Endothelial cell of umbilical vein (primary cell): ENCODE results near the gene CLCNKA. TPM values are rescaled to one million over a fixed set of nuclear protein-coding genes. Genes with fewer than 3 reads are reported as not detected.

Experiments
- BruUV-seq: library from RNA; stranded (reverse); fragments of 400-500 nt; replicated peaks from 2 replicates; lab custom pipeline; 2021; lab: Mats Ljungman, UMichigan
- CTCF ChIA-PET: fragments of 300-600, 350-600 bp; sonication (Branson Sonifier 250); formaldehyde crosslinking; loops from one replicate; lab custom pipeline; 2021; ENCODE audit warnings: antibody characterized with exemption, inconsistent platforms; lab: Charles Lee
- POLR2A ChIA-PET: fragments of 300-600, 350-600 bp; sonication (Branson Sonifier 250); formaldehyde crosslinking; loops from one replicate; lab custom pipeline; 2021; ENCODE audit warnings: antibody characterized with exemption, inconsistent platforms; lab: Charles Lee
- DNase-seq: peaks from one replicate; pipeline ENCODE4 v3.0.0-alpha.2; 2011; ENCODE audit warnings: low read depth, low spot score
- FAIRE-seq: peaks from 2 replicates; lab custom pipeline; 2011; peaks lifted over from hg19 to GRCh38; lab: Jason Lieb, UNC
- H2AFZ ChIP-seq: 2 replicates; pipeline ENCODE4 v1.6.0; 2012; ENCODE audit warnings: low read depth, low read length, control low read depth, inconsistent platforms
- H3K27ac ChIP-seq: 2 replicates; pipeline ENCODE4 v1.5.1; 2011; ENCODE audit warnings: low read depth, mild to moderate bottlenecking, control low read depth, low read length, moderate library complexity; ENCODE audit not compliant: insufficient read depth
- H3K27me3 ChIP-seq, 2 experiments: 2 replicates each; pipeline versions ENCODE4 v1.6.0 to v1.6.1; 2011; ENCODE audit warnings: low read length in 2 of 2, mixed read lengths in 1 of 2; ENCODE audit not compliant: control insufficient read depth in 2 of 2, insufficient read depth in 2 of 2
- H3K36me3 ChIP-seq, 2 experiments: 2 replicates in 1 of 2; 3 replicates in 1 of 2; pipeline ENCODE4 v1.5.1; 2011; ENCODE audit warnings: low read length in 2 of 2, mild to moderate bottlenecking in 1 of 2, moderate library complexity in 1 of 2; ENCODE audit not compliant: control insufficient read depth in 2 of 2, insufficient read depth in 2 of 2; ENCODE audit errors: extremely low read depth in 1 of 2
- H3K4me1 ChIP-seq: 3 replicates; pipeline ENCODE4 v1.5.1; 2011; ENCODE audit warnings: mild to moderate bottlenecking, low read length; ENCODE audit not compliant: control insufficient read depth, insufficient read depth; ENCODE audit errors: extremely low read depth
- H3K4me2 ChIP-seq: 2 replicates; pipeline ENCODE4 v1.6.1; 2011; ENCODE audit warnings: low read length, control low read depth, mixed read lengths; ENCODE audit not compliant: insufficient read depth
- H3K4me3 ChIP-seq, 3 experiments: fragments of 200-600 bp in 1 of 3; sonication (generic), shearing (Covaris generic) in 1 of 3; replicated peaks in 1 of 3; 2 replicates each; pipeline ENCODE4 v1.5.1; 2011 to 2016; ENCODE audit warnings: control low read depth in 3 of 3, low read length in 3 of 3, mild to moderate bottlenecking in 2 of 3, inconsistent platforms in 1 of 3, low read depth in 1 of 3, moderate library complexity in 1 of 3; ENCODE audit not compliant: insufficient read depth in 1 of 3
- H3K79me2 ChIP-seq: 2 replicates; pipeline ENCODE4 v1.6.0; 2012; ENCODE audit warnings: low read length, inconsistent platforms; ENCODE audit not compliant: control insufficient read depth, insufficient read depth
- H3K9ac ChIP-seq: replicated peaks from 2 replicates; pipeline ENCODE3; 2011; ENCODE audit warnings: low read length, control low read depth; ENCODE audit not compliant: insufficient read depth; ENCODE audit errors: extremely low read depth
- H3K9me1 ChIP-seq: replicated peaks from 3 replicates; pipeline ENCODE4 v1.6.0; 2011; ENCODE audit warnings: mild to moderate bottlenecking, low read length; ENCODE audit not compliant: control insufficient read depth, insufficient read depth; ENCODE audit errors: extremely low read depth
- H3K9me3 ChIP-seq: replicated peaks from 2 replicates; pipeline ENCODE4 v1.5.1; 2012; ENCODE audit warnings: low read length, inconsistent platforms; ENCODE audit not compliant: control insufficient read depth, insufficient read depth
- H4K20me1 ChIP-seq: replicated peaks from 2 replicates; pipeline ENCODE3; 2011; ENCODE audit warnings: mild to moderate bottlenecking, low read length; ENCODE audit not compliant: control insufficient read depth, insufficient read depth; ENCODE audit errors: extremely low read depth
- EZH2 ChIP-seq: IDR thresholded peaks from 2 replicates; pipeline ENCODE4 v1.6.1; 2012; ENCODE audit warnings: borderline replicate concordance, low read depth, mild to moderate bottlenecking, moderate library complexity, low read length, inconsistent platforms; ENCODE audit not compliant: severe bottlenecking
- FOS ChIP-seq: IDR thresholded peaks from 2 replicates; pipeline ENCODE4 v1.6.1; 2011; ENCODE audit warnings: mild to moderate bottlenecking, low read length, moderate library complexity, borderline replicate concordance; ENCODE audit not compliant: insufficient read depth
- GATA2 ChIP-seq: IDR thresholded peaks from 2 replicates; pipeline ENCODE4 v1.7.0; 2011; ENCODE audit warnings: low read depth, mild to moderate bottlenecking, moderate library complexity, mixed read lengths, low read length; ENCODE audit not compliant: insufficient read length, insufficient read depth
- JUN ChIP-seq: IDR thresholded peaks from 2 replicates; pipeline ENCODE4 v1.6.1; 2011; ENCODE audit warnings: borderline replicate concordance, low read depth; ENCODE audit not compliant: insufficient read length, insufficient read depth
- MYC ChIP-seq: IDR thresholded peaks from one replicate; pipeline ENCODE4 v1.6.1; 2011; ENCODE audit warnings: mild to moderate bottlenecking, low read depth, low read length
- POLR2A ChIP-seq: IDR thresholded peaks from 2 replicates; pipeline ENCODE4 v1.6.1; 2012; ENCODE audit warnings: low read depth, mild to moderate bottlenecking, control low read depth, low read length
- POLR2AphosphoS5 ChIP-seq: IDR thresholded peaks from 2 replicates; pipeline ENCODE4 v1.6.1; 2012; ENCODE audit warnings: low read depth, mild to moderate bottlenecking, control low read depth, low read length, moderate library complexity; ENCODE audit not compliant: insufficient read depth
- dilution Hi-C: fragments of 300-500 bp; cut with MboI; formaldehyde crosslinking; loops from one replicate; pipeline ENCODE4 v1.15.0; 2019; ENCODE audit warnings: low sequenced_read_pairs; ENCODE audit not compliant: extremely low pct_ligation_motif_present
- intact Hi-C: fragments of 100-400 bp; cut with micrococcal nuclease; formaldehyde crosslinking; loops from one replicate; pipeline ENCODE4 v1.10.0; 2022
- polyA plus RNA-seq, 4 experiments: library from polyadenylated mRNA; depleted of rRNA in 3 of 4; stranded (reverse) in 3 of 4; unstranded in 1 of 4; fragments of >200 nt; gene quantifications; 2 replicates each; pipeline versions ENCODE4 v1.2.1 to v1.2.3, GENCODE V29; 2011 to 2012; ENCODE audit warnings: missing spikeins in 1 of 4
- total RNA-seq: library from RNA; stranded (reverse); gene quantifications from 2 replicates; pipeline ENCODE4 v1.2.3, GENCODE V29; 2021
- TF ChIP-seq, protein P1 (sequence below): IDR thresholded peaks from 2 replicates; pipeline ENCODE4 v1.6.1; 2011; ENCODE audit not compliant: insufficient read depth, insufficient read length
- TF ChIP-seq, protein P2 (sequence below), 2 donors: IDR thresholded peaks; 1 replicate in 1 of 2; 2 replicates in 1 of 2; pipeline ENCODE4 v1.5.1; 2011; ENCODE audit warnings: low read length in 2 of 2, mild to moderate bottlenecking in 2 of 2, moderate library complexity in 2 of 2, control low read depth in 1 of 2, inconsistent platforms in 1 of 2, low read depth in 1 of 2; ENCODE audit not compliant: insufficient read depth in 1 of 2; ENCODE audit errors: extremely low read depth in 1 of 2

Gene CLCNKA
- total and polyA plus RNA-seq, 2 donors (not counting 3 experiments of a cell fraction or from before 2014, with no cell fraction given) = not detected

DNA sequence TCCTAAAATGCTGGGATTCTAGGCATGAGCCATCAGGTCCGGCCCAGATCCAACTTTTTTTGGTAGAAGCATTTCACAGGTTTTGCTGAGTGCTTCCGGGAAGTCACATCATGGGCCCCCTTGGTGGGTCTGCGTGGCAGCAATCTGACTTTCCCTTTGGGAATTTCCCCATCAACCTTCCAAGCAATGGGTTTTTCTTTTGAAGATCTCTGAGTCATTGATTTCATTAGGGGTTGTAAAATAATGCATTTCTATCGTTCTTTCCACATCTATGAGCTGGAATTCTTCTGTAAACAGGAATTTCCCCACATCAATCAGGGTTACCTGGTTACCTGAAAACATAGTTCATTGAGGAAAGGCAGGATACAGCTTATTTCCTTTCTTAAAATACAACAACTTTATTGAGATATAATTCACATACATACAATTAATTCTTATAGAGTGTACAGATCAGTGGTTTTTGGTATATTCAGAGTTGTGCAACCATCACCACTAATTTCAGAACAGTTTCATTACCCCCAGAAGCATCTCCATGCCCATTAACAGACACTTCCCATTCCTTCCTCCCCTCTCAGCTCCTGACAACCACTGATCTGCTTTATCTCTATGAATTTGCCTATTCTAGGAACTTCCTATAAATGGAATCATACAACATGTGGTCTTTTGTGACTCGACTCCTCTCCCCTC, 36.1 kb upstream of the CLCNKA start:
- DNase-seq = no peak

More for the DNA sequence above, 36.1 kb upstream of the CLCNKA start:
- H3K4me1 ChIP-seq = no peaks in the 10 kb centered on the region
- H3K9me3 ChIP-seq = no peaks in the 10 kb centered on the region
- ChIA-PET CTCF (interaction anchor here (1.1 to 2.0 kb wide), 5 partner anchors 9 to 194 kb away, joined by 3 to 10 read pairs (median 5); no protein-coding TSS in a partner anchor), POLR2A (interaction anchor here (0.6 kb wide), 1 partner anchor 45 kb away, joined by 3 read pairs; no protein-coding TSS in a partner anchor)
- no peak overlapping the region for H3K4me3 ChIP-seq
- no peaks in the 10 kb centered on the region for H4K20me1 ChIP-seq
- no peaks in the 10 kb centered on the region for H3K36me3 ChIP-seq
- no peak overlapping the region for H3K27ac ChIP-seq
- no peak overlapping the region for H2AFZ ChIP-seq
- BruUV-seq = no TSS peak
- no peak for TF ChIP-seq EZH2
- TF ChIP-seq POLR2AphosphoS5 = no peak
- TF ChIP-seq MYC = no peak
- TF ChIP-seq JUN = no peak
- TF ChIP-seq, protein P1, sequence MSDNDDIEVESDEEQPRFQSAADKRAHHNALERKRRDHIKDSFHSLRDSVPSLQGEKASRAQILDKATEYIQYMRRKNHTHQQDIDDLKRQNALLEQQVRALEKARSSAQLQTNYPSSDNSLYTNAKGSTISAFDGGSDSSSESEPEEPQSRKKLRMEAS = no peak
- TF ChIP-seq GATA2 = no peak
- TF ChIP-seq, protein P2, sequence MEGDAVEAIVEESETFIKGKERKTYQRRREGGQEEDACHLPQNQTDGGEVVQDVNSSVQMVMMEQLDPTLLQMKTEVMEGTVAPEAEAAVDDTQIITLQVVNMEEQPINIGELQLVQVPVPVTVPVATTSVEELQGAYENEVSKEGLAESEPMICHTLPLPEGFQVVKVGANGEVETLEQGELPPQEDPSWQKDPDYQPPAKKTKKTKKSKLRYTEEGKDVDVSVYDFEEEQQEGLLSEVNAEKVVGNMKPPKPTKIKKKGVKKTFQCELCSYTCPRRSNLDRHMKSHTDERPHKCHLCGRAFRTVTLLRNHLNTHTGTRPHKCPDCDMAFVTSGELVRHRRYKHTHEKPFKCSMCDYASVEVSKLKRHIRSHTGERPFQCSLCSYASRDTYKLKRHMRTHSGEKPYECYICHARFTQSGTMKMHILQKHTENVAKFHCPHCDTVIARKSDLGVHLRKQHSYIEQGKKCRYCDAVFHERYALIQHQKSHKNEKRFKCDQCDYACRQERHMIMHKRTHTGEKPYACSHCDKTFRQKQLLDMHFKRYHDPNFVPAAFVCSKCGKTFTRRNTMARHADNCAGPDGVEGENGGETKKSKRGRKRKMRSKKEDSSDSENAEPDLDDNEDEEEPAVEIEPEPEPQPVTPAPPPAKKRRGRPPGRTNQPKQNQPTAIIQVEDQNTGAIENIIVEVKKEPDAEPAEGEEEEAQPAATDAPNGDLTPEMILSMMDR (IDR thresholded peaks at IDR 0.05; ENCODE audit: extremely low read depth in 1 of 2, insufficient read depth in 1 of 2, low read depth in 1 of 2, low read length in 2 of 2) = no peak
- no peak for TF ChIP-seq POLR2A
- TF ChIP-seq FOS = no peak
- peaks cover 2 to 10% of the 10 kb centered on the region in 2 experiments for H3K27me3 ChIP-seq
- FAIRE-seq = no peak
- intact Hi-C loops = no loop called here
- no peaks in the 10 kb centered on the region for H3K79me2 ChIP-seq
- no peaks in the 10 kb centered on the region for H3K9me1 ChIP-seq
- H3K9ac ChIP-seq = no peak overlapping the region
- no peak overlapping the region for H3K4me2 ChIP-seq
- dilution Hi-C loops = no loop called here
